Hindlimb muscle (tissue), 1 donor: ENCODE data around the gene HIC1. TPM values are rescaled to one million over a fixed set of nuclear protein-coding genes. Genes with fewer than 3 reads are reported as not detected.

Experiments
- DNase-seq: peaks from one replicate; pipeline ENCODE4 v3.0.0-alpha.2; 2013
- polyA plus RNA-seq: library from polyadenylated mRNA; unstranded; fragments of 120-200 nt; gene quantifications from one replicate; pipeline ENCODE4 v1.2.1, GENCODE V29; 2013; ENCODE audit not compliant: insufficient read length

HIC1 gene
- polyA plus RNA-seq, 1 donor = 33.7 TPM

DNA sequence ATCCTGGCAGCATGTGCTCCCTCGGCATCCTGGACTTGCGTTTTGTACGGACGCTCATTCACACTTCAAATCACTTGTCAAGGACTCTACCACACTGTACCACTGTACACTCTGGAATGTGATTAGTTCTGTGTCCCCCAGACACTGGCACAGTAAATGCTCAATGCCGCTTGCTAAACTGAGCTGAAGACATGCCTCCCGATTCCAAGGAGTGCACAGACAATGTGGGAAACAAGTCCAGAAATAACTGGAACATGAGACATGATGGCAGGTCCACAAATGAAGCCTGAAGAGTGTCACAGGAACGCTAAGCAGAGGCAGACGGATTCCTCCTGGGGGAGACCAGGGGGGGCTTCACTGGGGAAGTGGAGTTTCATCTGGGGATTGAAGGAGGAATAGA lies 22.1 kb downstream of the HIC1 start:
- no peak for DNase-seq

DNA sequence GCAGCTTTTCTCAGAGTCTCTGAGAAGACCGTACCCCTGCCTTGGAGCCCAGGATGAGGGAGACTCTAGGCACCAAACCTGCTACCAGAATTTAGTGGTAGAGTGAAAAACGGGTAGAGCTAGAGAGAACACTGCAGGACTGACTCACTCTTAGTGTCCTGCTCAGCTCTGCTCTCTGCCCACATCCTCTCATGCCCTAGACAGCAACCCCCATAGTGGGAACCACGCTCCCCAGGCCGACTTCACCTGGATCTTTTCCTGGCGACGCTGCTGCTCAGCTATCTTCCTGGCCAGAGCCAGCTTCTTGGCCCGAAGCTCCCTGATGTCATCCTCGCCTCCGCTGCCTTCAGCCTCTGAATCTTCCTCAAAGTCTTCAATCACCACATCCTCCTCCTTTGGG lies 26.7 kb downstream of the HIC1 start:
- DNase-seq = no peak

DNA sequence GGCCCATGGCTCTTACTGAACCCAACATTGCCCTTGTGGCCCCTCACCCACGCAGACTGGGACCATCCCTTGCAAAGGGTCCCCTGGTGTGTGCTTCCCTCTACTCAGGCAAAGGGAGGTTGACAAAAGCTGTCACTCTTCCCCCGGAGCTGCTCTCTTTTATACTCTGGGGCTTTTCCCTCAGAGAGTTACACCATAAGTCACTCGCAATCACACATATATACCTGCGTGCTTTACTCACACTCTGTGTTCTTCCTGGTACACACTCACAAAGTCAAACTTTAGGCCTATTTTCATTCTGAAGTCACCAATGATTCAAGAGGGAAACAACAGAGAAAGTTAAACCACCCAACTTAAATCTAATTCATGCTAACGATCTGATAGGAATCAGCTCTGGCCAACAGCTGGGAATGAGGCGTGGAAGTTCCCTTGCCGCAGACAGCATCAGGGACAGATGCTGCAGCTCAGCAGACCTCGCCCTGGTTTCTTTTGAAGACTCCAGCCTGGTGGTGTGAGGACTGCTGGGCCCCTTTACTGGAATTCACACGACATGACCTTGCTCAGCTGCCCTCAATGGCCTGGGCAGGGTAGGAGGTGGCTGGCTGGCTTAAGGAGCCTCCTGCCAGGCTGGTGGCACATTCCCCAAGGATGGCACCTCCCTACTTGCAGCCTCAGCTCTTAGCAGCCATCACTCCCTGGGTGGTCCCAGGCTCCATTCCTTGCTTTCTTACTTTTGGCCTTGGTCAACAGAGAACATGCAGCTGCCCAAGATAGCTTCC lies 27.3 kb downstream of the HIC1 start:
- no peak for DNase-seq

DNA sequence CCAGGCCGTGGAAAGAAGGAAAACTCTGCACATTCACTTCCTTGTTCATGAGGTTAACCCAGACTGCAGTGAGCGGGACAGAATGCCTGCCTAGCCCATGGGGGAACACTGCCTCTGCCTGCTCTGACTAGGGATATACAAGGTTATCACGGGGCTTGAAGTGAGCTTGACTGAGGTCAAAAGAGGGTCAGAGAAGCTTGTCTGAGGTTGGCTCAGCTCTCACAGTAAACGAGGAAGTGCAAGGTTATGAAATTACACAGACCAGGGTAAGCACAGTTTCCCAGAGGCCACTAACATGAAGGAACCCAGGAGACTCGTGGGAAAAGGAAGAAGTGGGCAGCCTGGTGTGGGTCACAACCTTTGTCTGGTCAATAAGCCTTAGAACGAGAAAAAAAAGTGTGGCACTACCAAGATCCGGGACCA lies 28.7 kb downstream of the HIC1 start:
- DNase-seq = peak; percentile 20

DNA sequence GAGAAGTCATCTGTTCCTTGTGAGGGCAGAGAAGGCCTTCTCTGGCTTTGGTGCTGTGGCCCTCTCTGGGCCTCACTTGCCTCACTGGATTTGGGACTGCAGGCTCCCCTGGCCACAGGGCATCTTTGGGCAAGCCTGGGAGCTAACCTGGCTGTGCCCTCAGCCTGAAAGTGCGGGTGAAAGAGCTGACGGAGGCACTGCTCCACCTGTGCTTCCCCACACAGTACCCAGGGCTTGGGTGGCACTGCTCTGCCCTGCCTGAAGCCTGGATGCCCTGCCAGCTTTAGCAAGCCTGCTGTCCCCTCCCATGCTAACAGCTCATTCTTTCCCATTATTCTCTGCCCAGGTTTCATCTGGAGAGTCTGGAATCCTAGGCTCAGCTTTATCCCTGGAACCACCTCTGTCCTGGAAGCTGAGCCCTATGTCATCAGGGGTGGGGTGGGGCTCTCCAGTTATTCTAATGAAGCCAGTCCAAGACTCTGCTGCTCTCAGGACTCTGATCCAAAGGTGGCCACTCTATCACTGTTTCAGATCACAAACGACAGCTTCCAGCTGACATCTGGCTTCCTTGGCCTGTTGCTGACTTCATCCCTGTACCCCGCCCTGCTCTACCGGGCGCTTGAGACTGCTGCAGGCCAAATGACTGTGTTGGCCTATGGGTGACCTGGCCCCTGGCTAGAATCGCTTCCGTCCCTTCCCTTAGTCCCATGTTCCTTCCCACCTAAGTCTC lies 29.3 kb downstream of the HIC1 start:
- DNase-seq = peak; percentile 71

DNA sequence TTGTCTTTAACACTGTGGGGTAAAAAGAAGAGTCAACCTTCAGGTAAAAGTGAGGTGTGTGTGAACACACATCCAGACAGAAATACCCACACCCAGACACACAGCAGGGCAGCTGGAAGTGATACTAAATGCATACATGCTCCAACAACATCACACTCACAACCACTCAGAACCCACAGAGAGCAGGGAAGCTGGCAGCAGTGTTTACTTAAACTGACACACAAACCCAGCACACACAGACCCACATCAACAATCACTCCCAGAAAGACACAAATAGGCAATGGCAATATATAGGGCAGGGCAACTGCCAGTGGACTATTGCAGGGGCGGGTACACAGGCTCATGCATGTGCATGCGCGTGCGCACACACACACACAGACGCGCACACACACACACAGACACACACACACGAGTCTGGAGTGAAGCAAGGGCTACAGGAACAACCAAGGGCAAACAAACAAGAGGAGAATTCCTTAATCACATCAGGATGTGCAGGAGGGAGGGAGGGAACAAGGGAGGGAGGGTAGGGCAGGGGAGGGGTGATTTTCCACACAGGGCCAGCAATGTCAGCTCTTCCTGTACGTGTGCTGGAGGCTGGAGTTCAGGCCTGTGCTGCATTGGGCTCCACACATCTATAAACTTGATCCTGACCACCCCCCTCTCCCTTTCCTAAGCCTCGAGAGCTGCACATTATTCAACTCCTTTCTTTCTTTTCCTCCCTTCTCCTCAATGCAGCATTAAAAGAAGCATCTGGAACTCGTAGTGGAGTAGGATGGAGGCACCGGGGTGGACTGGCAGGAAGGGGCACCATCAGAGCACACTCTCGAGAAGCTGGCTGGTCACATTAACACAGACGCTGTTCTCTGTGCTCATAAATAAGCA lies 30.1 kb downstream of the HIC1 start:
- peak; percentile 88 for DNase-seq

DNA sequence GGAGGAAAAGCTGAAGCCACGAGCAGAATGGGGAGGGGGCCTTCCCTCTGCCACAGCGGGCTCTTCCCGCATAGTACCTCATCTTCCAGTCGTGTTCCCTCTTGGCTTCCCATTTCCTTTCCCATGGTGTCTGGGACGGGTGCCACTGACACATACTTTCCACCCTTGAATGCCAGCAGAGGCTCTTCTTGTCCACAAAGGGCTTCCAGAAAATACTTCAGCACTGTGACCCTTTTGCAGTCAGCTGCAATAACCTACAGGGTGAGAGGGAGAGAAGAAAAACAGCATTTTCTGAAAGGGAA lies 30.7 kb downstream of the HIC1 start:
- DNase-seq = peak; percentile 78

DNA sequence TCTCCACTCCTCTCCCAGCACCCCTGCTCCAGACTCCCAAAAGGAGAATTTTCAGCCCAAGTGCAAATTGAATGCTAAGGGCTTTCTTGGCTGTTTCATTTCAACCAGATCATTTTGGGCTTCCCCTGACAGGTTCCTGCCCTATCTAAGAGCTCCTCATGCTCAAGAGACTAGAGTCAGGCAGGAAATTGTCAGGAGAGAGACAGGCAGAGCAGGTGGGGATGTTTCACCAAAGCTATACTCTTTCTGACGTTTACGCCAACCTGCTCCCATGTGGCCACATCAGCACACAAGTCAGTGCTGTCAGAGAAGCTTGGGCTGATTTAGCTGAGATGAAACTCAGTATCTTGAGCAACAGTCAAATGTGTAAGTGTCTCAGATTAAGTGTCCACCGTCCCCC lies 31.4 kb downstream of the HIC1 start:
- DNase-seq = no peak

DNA sequence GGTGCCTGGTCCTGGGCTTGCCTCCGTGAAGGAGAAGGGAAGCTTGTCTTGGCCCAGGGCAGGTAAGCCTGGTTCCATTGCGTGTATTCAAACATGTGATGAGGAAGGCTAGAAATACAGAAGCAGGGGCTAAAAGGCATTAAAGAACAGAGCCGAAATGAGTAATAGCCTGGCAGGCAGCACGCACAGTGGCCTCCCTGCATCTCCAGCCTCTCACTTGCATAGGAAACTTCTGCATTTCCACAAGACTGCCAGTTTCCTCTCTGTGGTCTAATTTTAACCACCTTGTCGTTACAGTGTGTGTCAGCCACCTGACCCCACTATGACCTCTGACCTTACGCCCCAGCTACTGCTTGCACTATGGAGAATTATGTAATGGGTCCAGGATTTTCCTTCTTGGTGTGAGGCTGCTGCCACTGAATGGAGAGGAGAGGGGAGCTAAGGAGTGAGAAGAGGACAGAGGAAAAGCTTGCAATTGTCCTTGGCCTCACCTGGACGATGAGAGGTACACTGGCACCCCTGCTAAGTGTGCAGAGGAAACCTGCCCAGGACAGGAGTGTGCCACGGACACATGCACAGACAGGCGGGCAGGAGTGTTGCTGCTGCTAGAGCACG lies 32.8 kb downstream of the HIC1 start:
- DNase-seq = peak; percentile 68

DNA sequence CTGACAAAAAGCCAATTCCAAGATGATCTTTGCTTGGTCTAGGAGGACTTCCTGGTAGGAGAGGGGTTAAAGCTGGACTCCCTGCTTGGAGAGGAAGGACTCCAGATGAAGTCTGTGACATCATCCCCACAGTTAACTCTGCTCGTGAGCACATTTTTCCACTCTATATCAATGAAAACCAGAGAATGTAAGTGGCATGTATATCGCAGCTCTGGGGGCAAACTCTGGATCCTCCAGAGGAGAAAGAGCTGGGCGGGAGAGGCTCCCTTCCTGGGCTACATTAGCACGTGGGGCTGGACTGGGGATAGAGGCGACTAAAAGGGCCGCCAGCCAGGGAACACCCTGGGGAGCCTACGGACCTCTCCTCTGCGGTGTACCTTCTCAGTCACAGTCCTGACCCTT lies 34.1 kb downstream of the HIC1 start:
- DNase-seq = peak; percentile 69

DNA sequence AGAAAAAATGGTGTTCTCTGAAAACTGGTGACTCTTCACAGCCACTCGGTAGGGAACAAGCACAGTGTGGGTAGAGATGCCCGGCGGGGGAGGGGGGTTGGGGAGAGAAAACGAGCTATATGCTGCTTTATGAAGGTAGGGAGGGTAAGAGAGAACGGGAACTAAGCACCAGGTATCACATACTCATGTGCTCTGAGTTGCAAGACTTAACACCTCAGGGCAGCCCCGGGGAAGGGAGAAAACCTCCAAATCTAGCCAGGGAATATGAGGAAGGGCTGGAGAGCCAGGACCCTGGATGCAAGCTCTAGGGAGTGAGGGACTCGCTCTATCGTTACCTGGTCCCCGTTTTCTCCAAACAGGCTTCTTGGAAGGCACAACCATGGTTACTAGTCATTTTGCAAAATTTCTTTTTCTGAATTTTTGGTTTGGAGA lies 35.3 kb downstream of the HIC1 start:
- no peak for DNase-seq

DNA sequence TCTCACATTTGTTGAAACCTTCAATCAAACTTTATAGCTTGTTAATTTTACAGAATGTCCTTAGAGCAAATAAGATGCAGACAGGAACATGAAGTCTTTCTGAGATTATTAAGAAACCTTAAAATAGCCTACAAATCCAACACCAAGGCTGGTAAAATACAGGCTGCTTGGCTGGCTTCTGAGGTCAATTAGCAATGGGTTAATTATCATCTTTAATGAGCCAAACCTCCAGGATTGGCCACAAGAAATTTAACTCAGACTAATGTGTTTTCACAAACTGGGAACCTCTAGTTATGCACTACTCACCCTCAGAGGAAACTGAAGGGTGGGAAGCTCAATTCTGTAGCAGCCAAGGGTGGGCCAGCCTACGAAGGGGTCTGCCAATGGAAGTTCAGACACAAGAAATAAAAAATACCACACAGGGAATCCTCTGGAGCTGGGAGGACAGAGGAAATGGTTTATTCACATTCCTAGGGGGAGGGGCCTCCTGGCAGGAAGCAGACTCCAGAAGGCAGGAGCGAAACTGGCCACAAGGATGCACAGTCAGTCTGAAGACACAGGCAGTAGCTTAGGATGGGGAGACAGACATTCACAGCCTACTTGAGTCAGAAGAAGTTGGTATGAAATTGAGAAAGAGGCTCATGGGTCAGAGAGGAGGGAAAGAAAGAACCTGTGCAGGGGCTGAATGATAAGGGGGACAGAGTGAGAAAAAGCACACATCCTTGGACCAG lies 36.1 kb downstream of the HIC1 start:
- DNase-seq = peak; percentile 83

DNA sequence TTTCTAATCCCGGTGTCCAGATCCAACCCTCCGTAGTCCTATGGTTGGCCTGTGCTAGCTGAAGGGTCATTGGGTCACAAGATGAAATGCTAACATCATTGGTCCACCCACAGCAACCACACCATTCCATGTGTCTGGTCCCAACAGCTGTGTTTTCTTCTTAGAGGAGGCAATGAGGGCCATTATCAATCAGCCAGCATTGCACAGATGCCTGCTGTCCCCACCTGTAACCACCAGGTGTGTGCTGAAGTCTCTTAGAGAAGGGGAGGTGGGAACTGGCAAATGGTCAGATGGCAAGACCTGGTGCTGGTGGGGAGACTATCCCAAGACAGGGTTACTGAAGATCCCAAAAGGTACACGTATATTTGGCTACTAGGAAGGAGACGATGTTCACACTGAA lies 37.4 kb downstream of the HIC1 start:
- DNase-seq = no peak

DNA sequence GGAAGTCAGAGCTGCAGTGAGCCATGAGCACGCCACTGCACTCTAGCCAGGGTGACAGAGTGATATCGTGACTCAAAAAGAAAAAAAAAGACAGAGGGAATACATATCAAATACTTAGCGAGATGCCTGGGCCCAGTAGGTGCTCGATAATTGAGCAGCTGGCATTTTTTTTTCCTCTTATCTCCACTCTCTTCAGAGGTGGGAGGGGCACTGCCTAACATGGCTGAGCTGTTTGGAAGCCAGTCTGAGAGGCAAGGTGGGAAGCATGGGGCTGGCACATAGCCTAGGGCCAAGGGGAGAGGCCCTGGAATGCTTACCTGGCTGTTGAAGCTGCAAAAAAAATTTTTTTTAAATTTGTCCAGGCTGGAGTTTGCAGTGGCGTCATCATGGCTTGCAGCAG lies 38.4 kb downstream of the HIC1 start:
- no peak for DNase-seq

DNA sequence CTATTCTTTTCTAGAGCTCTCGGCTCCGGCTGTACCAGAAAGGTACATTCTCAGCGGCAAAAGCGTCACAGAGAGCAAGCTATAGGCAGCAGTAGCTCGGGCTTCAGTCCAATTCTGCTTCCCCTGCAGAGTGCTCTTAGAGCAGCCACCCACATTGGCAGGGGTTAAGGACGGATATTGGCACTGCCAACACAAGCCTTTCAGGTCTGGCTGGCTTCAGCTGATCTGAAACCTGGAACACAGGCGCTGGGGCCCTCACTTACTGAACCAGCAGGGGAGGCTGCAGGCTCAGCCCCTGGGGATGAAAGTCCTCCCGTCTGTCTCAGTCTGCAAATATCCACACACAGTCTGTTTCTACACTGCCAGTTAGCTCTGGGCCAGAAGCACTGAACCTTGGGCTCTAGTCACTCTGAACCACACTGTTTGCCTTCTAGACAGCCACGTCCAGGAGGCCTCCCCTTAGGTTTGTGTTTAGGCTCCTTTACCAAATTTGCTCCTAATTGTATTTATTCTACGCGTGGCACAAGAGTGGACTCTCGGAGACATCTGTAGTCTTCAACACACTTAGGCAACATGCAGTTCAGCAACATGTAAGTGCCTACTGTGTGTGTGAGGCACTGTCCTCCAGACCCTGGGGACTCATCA lies 40.1 kb downstream of the HIC1 start:
- no peak for DNase-seq

DNA sequence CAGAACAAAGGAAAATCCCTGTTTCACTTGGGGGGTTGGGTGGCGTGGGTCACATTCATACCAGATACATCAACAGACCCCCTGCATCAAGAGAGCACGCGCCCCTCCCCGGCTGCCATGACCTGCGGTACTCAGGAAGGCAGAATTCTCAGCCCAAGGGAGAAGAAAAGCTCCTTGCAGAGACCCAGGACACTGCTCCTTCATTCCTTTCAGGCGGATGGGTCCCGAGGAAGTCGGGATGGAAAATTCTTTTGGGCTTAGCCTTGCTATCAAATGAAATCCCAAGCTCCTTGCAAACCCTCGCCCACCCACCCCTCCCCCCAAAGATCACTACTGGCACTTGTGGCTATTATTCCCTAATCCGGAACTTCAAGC lies 40.6 kb downstream of the HIC1 start:
- DNase-seq = no peak

DNA sequence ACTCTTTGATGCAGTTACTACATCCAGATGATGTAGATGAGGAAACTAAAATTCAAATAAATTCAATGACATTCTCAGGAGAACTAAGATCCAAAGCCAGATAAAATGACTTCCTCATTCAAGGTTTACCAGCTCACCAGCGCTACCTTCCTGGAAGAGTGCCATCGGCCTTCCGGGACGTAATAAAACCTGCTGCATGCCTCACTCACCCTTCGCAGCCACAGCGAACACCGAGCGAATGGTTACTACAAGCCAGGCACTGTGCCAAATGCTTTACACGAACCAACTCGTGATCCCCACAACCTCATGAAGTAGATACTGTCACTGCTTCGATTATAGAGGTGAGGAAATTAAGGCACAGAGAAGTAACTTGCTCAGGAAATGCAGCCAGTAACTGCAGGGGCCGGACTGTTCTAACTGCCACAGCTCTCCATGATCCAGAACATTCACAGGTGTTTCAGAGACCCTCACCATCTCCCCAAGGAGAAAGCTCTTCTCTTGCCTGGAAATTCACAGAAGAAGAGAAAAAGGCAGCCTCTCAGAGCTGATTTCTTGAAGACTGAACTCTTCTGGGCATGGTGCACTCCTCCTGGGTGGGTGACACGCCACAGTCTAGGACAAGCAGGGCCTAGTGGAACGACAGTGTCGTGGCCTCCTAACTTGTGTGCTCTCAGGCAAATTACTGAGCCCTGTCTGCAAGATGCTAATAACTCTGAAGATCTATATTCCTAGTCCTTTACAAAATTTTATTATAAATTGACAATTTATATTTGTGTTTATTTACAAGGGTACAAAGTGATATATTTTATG lies 46.8 kb downstream of the HIC1 start:
- no peak for DNase-seq

DNA sequence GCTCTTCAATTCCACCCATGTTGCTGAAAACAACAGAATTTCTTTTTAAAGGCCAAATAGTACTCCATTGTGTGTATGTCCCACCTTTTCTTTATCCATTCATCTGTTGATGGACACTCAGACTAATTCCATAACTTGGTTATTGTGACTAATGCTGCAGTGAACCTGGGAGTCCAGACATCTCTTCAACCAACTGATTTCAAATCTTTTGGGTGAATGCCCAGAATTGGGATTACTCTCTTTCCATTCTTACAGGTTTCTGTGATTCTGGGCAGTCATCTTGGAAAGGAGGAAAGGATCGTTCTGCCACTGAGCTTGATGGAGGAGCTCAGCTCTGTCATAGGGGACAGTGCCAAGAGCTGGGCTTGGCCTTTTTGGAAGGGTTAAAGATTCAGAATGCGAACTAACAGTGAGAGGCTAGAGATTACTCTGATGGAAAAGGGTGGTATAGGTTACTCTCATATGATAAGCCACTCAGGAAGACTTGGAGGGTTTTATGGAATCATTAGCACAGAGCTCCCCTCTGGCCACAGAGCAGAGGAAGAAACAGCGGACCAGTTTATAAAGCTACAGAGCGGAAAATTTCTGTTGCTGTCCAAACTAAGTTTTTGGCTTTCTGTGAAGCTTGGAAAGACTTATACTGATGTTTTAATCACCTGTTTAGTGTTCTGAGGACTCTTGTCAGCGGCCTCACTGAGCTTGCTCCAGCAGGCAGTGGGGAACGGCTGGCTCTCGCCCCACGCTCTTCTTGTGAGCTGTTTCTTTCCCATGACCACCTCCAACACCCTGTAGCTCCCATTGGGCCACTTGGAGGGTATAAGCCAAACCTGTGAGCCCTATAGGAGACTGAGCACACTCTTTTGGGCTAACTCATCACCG lies 48.3 kb downstream of the HIC1 start:
- DNase-seq = peak; percentile 84

DNA sequence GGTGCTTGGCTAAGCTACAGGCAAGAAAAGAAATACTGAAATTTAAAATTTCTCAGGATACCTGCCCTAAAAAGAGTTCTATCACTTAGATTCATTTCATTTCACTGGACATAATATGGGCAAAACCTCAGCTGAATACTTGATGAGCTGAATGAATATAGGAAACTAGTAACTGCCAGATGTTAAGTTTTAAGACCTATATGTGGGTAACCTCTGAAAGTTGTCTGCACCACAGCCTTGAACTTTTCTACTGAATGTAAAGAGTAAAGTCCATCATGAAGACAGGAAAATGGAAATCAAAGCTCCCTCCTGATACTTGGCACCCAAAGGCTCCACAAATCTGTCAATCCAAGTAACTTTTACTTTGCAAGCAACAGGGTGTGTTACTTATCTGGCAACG lies 50.8 kb downstream of the HIC1 start:
- no peak for DNase-seq
